NCI-H146 treated with DMSO at 0.1 percent for 48 hours (cell line): ENCODE results near the gene SLC5A10.
"Not testable (repeated sequence)": the region's sequence is repeated elsewhere in the genome, so short reads cannot be mapped to it uniquely, and the experiment has no call there.

Experiments used
- DNase-seq: peaks from one replicate; lab custom pipeline; 2025; ENCODE audit not compliant: unreplicated experiment; lab: John Stamatoyannopoulos, UW

SLC5A10 gene

DNA sequence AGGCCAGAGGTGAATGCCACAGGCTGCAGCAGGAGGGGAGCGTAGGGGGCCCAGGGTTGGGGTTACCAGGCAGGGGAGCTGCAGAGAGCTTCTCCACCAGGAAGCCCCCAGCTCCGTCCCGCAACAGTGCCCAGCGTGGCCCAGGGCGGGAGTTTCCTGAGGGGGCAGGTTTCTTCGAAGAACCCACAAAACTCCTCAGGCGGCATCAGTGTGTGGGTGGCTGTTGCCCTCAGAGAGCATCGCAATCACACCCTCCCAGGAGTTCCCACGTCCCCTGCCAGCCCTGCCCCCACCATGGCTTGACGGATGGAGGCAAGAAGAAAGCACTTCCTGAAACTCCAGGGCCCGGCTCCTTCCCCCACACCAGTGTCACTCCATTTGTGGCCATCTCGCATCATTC, 86.8 kb downstream of the SLC5A10 start:
- not testable (repeated sequence) for DNase-seq

DNA sequence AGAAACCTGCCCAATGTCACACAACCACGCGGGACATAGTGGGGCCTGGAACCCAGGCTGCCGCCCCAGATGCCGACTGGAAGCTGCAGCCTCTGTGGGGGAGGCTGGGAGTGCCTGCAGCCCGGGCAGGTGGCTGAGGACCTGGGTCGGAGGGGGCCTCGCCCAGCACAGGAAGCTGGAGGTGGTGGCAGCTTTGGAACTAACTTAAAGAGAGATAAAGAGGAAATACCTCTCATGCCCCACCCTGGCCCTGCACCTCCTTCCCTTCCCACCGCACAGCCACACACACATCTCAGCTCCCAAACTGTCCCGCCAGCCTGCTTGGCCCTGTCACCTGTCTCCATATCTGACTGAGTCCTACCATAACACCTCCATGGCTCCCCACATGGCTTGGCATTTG, 88.4 kb downstream of the SLC5A10 start:
- not testable (repeated sequence) for DNase-seq

DNA sequence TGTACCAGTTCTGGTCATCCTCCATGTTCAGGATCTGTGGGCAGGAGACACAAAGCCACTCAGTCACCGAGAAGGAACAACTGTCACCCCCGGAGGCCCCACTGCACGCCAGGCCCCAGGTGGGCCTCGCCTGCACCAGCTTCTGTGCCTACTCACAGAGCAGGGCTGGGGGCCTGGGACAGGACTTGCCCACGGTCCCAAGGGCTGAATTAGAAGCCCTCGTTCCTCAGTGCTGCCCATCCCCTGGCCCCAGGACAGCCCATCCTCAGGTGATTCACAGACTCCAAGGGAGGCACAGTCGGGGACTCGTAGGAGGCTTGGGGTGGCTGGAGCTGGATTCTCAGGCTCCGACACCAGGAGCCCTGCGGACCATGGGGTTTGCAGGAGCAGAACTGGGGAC, 89.9 kb downstream of the SLC5A10 start:
- not testable (repeated sequence) for DNase-seq

DNA sequence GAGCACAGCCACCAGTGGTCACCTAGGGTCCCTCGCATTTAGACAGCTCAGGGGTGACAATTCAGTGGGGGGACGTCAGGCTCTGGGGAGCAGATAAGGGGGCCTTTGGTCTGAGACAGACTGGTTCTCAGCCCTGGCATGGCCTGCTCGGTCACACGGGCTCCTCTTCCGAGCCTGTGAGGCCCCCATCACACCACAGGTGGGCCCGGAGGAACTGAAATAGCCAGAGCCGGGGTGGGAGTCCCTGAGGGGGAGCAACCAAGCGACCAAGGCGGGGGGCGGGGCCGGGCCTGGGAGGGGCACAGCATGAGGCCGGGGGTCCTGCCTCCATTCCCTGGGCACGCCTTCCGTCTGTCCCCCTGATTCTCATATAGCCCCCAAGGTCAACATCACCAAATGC, 90.4 kb downstream of the SLC5A10 start:
- not testable (repeated sequence) for DNase-seq

DNA sequence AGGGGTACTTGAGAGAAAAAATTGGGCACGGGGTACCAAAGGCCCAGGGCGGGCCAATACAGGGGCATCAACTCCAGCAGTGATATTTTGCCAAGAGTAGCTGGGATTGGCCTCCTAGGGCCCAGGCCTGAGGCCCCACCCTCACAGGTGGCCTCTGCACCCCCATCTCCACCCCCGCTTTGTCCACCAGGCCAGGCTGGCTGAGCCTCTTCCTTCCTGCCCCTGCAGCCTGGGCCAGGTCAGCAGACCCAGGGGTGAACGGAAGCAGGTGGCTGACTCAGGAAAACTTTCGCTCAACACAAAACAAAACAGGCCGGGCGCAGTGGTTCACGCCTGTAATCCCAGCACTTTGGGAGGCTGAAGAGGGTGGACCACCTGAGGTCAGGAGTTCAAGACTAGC, 91.1 kb downstream of the SLC5A10 start:
- not testable (repeated sequence) for DNase-seq

DNA sequence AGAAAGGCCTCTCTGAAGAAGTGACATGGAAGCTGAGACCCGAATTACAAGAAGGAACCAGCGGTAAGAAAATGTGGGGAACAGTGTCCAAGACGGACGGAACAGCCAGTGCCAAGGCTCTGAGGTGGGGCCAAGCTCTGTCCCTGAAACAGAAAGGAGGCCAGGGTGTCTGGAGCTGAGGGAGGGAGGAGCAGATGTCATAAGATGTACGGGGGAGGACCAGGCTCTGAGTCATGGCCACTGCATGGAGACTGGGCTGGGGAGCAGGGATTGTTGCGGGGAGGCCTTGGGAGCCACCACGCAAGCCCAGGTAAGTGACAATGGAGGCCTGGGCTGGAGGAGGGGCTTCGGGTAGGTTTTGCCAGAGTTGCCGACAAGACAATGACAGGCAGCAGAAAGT, 92.7 kb downstream of the SLC5A10 start:
- DNase-seq: not testable (repeated sequence)

DNA sequence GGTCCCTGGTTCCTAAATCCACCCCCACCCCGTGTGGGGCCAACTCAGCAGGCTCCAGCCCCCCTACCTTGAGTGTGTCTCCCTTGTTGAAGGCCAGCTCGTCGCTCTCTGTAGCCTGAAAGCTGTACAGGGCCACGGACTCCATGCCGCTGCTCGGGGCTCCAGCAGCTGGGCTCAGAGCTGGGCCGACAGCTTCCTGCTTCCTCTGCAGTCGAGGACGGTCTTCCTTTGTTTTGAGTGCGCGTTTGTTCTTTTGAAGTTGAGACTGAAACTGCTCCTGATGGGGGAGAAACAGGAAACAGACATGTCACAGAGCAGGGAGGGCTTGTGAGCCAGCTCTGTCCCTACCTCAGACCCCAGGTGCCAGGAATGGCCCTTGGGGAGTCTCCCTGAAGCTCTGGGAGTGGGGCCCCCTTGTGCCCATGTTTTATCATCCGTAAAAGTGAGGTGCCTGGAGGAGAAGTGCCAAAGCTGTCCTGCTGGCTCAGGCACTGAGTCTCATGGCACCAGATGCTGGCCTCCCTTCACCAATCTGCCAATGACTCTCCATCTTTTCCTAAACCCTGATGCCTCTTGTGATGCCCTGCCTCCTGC, 94.9 kb downstream of the SLC5A10 start, which contains the start of gene GRAP:
TSS of gene GRAP (minus strand) at position 176 of the 594 bp plus-strand sequence. CDS start at position 145, 31 bp downstream.
- DNase-seq: not testable (repeated sequence)

DNA sequence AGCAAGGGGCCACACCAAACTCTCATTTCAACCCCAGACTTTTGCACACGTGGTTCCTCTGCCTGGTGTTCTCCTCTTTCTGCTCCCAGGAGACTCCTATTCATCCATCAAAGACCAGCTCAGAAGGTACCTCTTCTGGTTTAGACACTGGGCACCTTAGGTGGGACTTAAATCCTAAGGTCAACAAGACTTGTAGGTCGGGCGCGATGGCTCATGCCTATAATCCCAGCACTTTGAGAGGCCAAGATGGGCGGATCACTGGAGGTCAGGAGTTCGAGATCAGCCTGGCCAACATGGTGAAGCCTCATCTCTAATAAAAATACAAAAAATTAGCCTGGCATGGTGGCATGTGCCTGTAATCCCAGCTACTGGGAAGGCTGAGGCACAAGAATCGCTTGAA, 95.5 kb downstream of the SLC5A10 start:
- DNase-seq: not testable (repeated sequence)

DNA sequence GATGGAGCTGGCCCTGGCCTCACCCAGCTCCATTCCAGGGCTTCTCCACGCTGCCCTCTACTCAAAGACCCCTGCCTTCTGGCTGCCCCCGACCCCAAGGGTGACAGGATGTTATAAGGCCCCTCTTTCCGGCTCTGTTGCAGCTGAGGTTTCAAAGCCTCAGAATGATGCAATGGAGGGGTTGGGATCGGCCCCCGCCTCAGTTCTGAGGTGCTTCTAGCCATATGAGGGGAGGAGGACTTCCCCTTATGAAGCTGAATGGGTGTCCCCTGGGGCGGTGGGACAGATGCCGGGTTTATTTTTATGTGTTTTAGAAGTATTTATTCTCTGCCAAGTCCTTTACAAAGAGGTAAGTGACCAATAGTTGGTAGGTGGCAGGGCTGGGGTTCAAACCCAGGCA, 96.9 kb downstream of the SLC5A10 start:
- DNase-seq: not testable (repeated sequence)

DNA sequence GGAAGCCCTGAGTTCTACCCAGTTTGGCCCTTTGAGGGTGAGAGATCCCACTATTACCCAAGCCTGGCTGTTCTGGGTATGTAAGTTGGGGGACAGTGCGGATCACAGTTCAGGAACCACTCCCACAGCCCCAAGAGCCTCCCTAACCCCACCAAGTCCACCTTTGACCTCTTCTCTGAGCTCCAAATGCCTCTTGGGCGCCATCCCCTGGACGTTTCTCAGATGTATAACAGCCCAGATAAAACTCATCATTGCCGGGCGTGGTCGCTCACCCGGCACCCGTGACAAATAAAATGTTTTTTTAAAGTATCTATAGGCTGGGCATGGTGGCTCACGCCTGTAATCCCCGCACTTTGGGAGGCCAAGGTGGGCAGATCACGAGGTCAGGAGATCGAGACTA, 103.5 kb downstream of the SLC5A10 start:
- not testable (repeated sequence) for DNase-seq

DNA sequence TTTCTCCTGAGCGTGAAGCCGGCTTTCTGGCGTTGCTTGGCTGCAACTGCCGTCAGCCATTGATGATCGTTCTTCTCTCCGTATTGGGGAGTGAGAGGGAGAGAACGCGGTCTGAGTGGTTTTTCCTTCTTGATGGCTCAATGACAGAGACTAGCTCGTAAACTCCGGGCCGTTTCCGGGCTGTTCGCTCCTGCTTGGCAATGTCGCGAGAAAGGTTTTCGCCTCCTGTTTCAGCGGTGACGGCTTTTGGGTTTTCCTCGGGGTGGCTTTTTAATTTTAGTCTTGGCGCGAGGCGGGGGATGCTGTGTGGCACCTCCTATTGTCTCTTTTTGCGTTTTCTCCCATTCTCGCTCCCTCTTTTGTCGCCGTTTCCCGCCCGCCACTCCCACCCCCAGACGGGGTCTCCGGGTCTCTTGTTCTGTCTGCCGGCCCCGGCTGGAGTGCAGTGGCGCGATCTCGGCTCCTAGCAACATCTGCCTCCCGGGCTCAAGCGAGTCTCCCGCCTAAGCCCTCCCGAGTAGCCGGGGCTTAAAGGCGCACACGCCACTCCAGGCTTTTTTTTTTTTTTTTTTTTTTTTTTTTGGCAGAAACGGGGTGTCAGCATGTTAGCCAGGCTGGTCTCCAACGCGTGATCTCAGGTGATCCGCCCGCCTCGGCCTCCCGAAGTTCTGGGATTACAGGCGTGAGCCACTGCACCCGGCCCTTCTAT, 110.2 kb downstream of the SLC5A10 start:
- DNase-seq: not testable (repeated sequence)

DNA sequence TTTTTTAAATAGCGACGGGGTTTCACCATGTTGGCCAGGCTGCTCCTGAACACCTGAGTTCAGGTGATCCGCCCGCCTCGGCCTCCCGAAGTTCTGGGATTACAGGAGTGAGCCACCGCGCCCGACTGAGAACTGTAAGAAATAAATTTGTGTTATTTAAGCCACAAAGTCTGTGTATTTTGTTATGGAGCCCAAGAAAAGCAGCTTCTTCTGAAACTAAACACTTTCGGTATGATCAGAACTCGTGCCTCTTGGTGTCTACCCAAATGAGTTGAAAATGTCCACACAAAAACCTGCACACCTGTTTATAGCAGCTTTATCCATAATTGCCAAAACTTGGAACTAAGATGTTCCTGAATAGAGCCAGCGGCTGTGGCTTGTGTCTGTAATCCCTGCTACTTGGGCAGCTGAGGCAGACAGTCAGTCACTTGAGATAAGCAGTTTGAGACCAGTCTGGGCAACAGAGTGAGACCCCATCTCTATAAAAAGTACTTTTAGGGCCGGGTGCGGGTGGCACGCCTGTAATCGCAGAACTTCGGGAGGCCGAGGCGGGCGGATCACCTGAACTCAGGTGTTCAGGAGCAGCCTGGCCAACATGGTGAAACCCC, 110.9 kb downstream of the SLC5A10 start:
- not testable (repeated sequence) for DNase-seq

DNA sequence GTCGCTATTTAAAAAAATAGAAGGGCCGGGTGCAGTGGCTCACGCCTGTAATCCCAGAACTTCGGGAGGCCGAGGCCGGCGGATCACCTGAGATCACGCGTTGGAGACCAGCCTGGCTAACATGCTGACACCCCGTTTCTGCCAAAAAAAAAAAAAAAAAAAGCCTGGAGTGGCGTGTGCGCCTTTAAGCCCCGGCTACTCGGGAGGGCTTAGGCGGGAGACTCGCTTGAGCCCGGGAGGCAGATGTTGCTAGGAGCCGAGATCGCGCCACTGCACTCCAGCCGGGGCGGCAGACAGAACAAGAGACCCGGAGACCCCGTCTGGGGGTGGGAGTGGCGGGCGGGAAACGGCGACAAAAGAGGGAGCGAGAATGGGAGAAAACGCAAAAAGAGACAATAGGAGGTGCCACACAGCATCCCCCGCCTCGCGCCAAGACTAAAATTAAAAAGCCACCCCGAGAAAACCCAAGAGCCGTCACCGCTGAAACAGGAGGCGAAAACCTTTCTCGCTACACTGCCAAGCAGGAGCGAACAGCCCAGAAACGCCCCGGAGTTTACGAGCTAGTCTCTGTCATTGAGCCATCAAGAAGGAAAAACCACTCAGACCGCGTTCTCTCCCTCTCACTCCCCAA, 111.5 kb downstream of the SLC5A10 start:
- DNase-seq: not testable (repeated sequence)

DNA sequence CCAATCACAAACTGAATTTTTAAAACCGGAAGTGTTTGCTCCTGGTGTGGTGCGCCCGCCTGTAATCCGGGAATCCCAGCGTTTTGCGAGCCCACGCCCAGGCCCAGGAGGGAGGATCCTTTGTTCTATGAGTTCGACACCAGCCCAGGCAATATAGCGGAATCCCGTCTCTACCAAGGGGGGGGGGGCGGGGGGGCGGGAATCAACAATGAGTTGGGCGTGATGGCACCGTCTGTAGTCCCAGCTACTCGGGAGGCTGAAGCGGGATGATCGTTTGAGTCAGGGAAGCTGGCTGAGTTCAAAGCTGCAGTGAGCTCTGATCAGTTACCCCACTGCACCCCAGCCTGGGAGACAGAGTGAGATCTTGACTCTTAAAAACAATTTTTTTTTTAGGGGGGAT, 112.4 kb downstream of the SLC5A10 start:
- DNase-seq: not testable (repeated sequence)

DNA sequence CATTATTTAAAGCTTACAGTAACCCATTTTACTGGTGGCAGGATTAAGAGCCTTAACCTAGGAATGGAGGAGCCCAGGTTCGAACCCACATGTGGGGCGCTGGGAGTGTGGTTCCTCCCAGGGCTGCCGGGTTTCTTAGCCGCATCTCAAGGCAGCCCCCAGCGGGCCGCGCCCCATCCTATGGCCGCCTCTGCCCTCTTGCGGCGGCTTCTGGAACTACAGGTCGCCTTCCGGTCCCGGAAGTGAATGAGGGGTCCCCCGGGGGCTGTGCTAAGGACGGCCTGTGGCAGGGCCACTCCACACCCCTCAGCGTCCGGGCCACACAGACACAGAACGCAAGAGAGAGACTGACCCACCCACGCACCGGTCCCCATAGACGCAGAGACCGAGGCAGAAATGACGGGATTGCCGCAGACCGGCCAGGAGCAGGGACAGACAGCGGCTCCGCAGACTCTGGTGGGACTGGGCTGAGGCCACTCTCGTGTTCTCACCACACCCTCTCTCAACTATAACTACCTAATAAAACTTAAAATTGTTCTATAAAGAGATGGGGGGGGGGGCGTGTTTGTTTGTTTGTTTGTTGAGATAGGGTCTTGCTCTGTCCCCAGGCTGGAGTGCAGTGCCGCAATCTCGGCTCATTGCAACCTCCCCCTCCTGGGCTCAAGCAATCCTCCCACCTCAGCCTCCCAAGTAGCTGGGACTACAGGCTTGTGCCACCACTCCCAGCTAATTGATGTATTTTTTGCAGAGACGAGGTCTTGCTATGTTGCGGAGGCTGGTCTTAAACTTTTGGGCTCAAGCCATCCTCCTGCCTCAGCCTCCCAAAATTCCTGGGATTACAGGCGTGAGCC, 118.6 kb downstream of the SLC5A10 start:
- DNase-seq: not testable (repeated sequence)
